Stomach (tissue), 9 donors: ENCODE data around the gene KCNJ3. TPM values are rescaled to one million over a fixed set of nuclear protein-coding genes. Genes with fewer than 3 reads are reported as not detected.

Source experiments
- DNase-seq, 2 donors: peaks; one replicate each; pipeline versions ENCODE4 v3.0.0 to v3.0.0-alpha.2; 2013 to 2019
- H3K27ac ChIP-seq, 5 donors: fragments of 200-600 bp in 4 of 5; sonication (generic) in 4 of 5; one replicate each; pipeline ENCODE4 v1.5.1; 2013 to 2019; ENCODE audit warnings: mild to moderate bottlenecking in 1 of 5, moderate library complexity in 1 of 5
- H3K27me3 ChIP-seq, 3 donors: fragments of 200-600 bp; sonication (generic); one replicate each; pipeline ENCODE4 v1.5.1; 2017 to 2019; ENCODE audit warnings: mixed run types in 1 of 3
- H3K36me3 ChIP-seq, 4 donors: fragments of 200-600 bp; sonication (generic); 1 replicate in 3 of 4; 2 replicates in 1 of 4; pipeline ENCODE4 v1.5.1; 2016 to 2019
- H3K4me1 ChIP-seq, 4 donors: fragments of 200-600 bp; sonication (generic); one replicate each; pipeline ENCODE4 v1.5.1; 2016 to 2019
- H3K4me3 ChIP-seq, 4 donors: fragments of 200-600 bp; sonication (generic) in 3 of 4; one replicate each; pipeline ENCODE4 v1.5.1; 2016 to 2019; ENCODE audit warnings: mild to moderate bottlenecking in 1 of 4
- H3K9me3 ChIP-seq, 4 donors: fragments of 200-600 bp; sonication (generic); one replicate each; pipeline ENCODE4 v1.5.1; 2016 to 2019
- CTCF ChIP-seq, 7 experiments: fragments of 450-650 bp in 4 of 7; fragments of 200-600 bp in 3 of 7; sonication (generic) in 3 of 7; IDR thresholded peaks; one replicate each; pipeline ENCODE4 v1.5.1; 2016 to 2019; ENCODE audit warnings: antibody characterized with exemption in 7 of 7, control low read depth in 2 of 7, mild to moderate bottlenecking in 1 of 7
- EP300 ChIP-seq: sonication (generic); formaldehyde crosslinking; IDR thresholded peaks from one replicate; pipeline ENCODE4 v1.6.1; 2017; ENCODE audit warnings: antibody characterized with exemption
- POLR2A ChIP-seq, 4 donors: fragments of 450-650 bp; IDR thresholded peaks; one replicate each; pipeline ENCODE4 v1.6.1; 2016; ENCODE audit warnings: antibody characterized with exemption in 4 of 4, control low read depth in 2 of 4, mild to moderate bottlenecking in 1 of 4, moderate library complexity in 1 of 4
- POLR2AphosphoS5 ChIP-seq, 3 donors: sonication (generic); formaldehyde crosslinking; IDR thresholded peaks; one replicate each; pipeline ENCODE4 v1.6.1; 2016; ENCODE audit warnings: antibody characterized with exemption in 3 of 3
- WGBS, 5 donors: extraction: QIAGEN DNeasy Blood & Tissue Kit in 3 of 5; methylation state at CpG; one replicate each; pipeline versions ENCODE4 v1.1.5 to v1.1.7; 2013 to 2018; 5-methylcytosine and 5-hydroxymethylcytosine counted together
- intact Hi-C: fragments of 100-400 bp; cut with DNase I; formaldehyde crosslinking; loops from one replicate; pipeline ENCODE4 v1.15.1; 2023; ENCODE audit warnings: low total_unique reads
- polyA plus RNA-seq, 3 donors: library from polyadenylated mRNA; stranded (reverse); fragments of 200-250 nt; gene quantifications; one replicate each; pipeline ENCODE4 v1.2.3, GENCODE V29; 2013
- total RNA-seq, 5 donors: library from RNA; depleted of rRNA; stranded (reverse); fragments of >200 nt; gene quantifications; one replicate each; pipeline versions ENCODE4 v1.1.0 to v1.2.3, GENCODE V29; 2014 to 2016
- donor health status: healthy with polysubstance abuse.
- donor health status: Bipolar disorder and iron deficiency.
- donor health status: healthy.

The KCNJ3 gene
- total and polyA plus RNA-seq, 8 donors: 0.25 to 2.8 (median 0.35) TPM; not detected in 5

GRCh38 chr2:154686162-154686561, 12.3 kb upstream of the KCNJ3 start:
- no peak overlapping the region for H3K4me3 ChIP-seq
- WGBS, 5 donors: 80 to 86% (median 81%) methylated on average over 3 of the region's 3 CpGs
- no peak overlapping the region for H3K27ac ChIP-seq
- no peaks in the 10 kb centered on the region for H3K9me3 ChIP-seq
- TF ChIP-seq CTCF (IDR thresholded peaks at IDR 0.05) (no peak), EP300 (no peak), POLR2A (IDR thresholded peaks at IDR 0.05) (no peak), POLR2AphosphoS5 (IDR thresholded peaks at IDR 0.05) (no peak)
- no peaks in the 10 kb centered on the region for H3K4me1 ChIP-seq
- no peaks in the 10 kb centered on the region for H3K27me3 ChIP-seq
- intact Hi-C loops: no loop called here
- H3K36me3 ChIP-seq: no peaks in the 10 kb centered on the region
- DNase-seq: no peak

GRCh38 chr2:154688373-154688772, 10.1 kb upstream of the KCNJ3 start:
- Histone ChIP-seq H3K9me3 (no peaks in the 10 kb centered on the region), H3K4me3 (no peak overlapping the region), H3K27ac (no peak overlapping the region), H3K36me3 (no peaks in the 10 kb centered on the region), H3K27me3 (no peaks in the 10 kb centered on the region), H3K4me1 (no peaks in the 10 kb centered on the region)
- TF ChIP-seq EP300 (no peak), POLR2AphosphoS5 (IDR thresholded peaks at IDR 0.05) (no peak), POLR2A (IDR thresholded peaks at IDR 0.05) (no peak), CTCF (IDR thresholded peaks at IDR 0.05) (no peak)
- intact Hi-C loops: no loop called here
- DNase-seq: no peak
- 81 to 96% (median 92%) methylated on average over 1 of the region's 1 CpG for WGBS, 5 donors

GRCh38 chr2:154689158-154689557, 9.3 kb upstream of the KCNJ3 start:
- 28 to 43% (median 32%) methylated on average over 1 of the region's 1 CpG for WGBS, 5 donors
- Histone ChIP-seq H3K4me1 (no peaks in the 10 kb centered on the region), H3K27ac (no peak overlapping the region), H3K4me3 (no peak overlapping the region), H3K9me3 (no peaks in the 10 kb centered on the region), H3K27me3 (no peaks in the 10 kb centered on the region), H3K36me3 (no peaks in the 10 kb centered on the region)
- TF ChIP-seq POLR2AphosphoS5 (IDR thresholded peaks at IDR 0.05) (no peak), POLR2A (IDR thresholded peaks at IDR 0.05) (no peak), CTCF (IDR thresholded peaks at IDR 0.05) (no peak), EP300 (no peak)
- intact Hi-C loops: no loop called here
- no peak for DNase-seq

- Histone ChIP-seq H3K4me3 (no peak overlapping the region), H3K4me1 (peaks cover 9 to 14% (median 12%) of the 10 kb centered on the region in 4 donors), H3K36me3 (no peaks in the 10 kb centered on the region), H3K9me3 (no peaks in the 10 kb centered on the region), H3K27me3 (peaks cover 0 to 13% (median 9%) of the 10 kb centered on the region in 3 donors), H3K27ac (no peak overlapping the region)
- peak in 1 of 2 donors; percentile 10 for DNase-seq
- 29 to 40% (median 34%) methylated on average over 5 of the region's 5 CpGs for WGBS, 5 donors
- intact Hi-C loops: no loop called here
- no peak for TF ChIP-seq CTCF (IDR thresholded peaks at IDR 0.05)
- TF ChIP-seq EP300: no peak
- TF ChIP-seq POLR2A (IDR thresholded peaks at IDR 0.05): no peak
- no peak for TF ChIP-seq POLR2AphosphoS5 (IDR thresholded peaks at IDR 0.05)
Measured at GRCh38 chr2:154692927-154693326, 5.6 kb upstream of the KCNJ3 start.
